SW 1271 (cell line): ENCODE data around the gene TRHDE.
"Not testable (repeated sequence)": the region's sequence is repeated elsewhere in the genome, so short reads cannot be mapped to it uniquely, and the experiment has no call there.

Source experiments
- DNase-seq, 2 experiments: peaks; one replicate each; lab custom pipeline; 2025; lab: John Stamatoyannopoulos, UW

TRHDE gene

DNA sequence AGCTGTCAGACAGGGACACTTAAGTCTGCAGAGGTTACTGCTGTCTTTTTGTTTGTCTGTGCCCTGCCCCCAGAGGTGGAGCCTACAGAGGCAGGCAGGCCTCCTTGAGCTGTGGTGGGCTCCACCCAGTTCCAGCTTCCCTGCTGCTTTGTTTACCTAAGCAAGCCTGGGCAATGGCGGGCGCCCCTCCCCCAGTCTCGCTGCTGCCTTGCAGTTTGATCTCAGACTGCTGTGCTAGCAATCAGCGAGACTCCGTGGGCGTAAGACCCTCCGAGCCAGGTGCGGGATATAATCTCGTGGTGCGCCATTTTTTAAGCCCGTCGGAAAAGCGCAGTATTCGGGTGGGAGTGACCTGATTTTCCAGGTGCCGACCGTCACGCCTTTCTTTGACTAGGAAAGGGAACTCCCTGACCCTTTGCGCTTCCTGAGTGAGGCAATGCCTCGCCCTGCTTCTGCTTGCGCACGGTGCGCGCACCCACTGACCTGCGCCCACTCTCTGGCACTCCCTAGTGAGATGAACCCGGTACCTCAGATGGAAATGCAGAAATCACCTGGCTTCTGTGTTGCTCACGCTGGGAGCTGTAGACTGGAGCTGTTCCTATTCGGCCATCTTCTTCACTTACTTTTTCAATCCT is 248.0 kb downstream of the TRHDE start:
- not testable (repeated sequence) for DNase-seq

DNA sequence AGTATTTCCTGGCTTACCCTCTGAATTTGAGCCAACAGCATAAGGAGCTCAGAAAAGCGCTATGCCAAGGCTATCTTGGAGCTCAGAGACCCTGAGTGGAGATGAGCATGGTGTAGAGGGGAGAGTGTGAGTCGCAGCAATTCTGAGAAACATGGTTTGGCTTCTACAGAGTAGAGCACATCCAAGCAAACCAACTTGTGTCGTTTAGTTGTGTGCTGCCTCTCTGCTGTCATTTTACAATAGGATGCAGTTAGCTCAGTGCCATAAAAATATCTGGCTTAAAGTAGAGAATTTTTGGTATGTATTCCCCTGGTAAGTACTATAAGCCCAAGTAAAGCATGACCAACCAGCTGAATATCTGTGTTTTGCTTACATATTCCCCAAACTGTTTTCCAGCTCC is 249.2 kb downstream of the TRHDE start:
- DNase-seq, result no peak

DNA sequence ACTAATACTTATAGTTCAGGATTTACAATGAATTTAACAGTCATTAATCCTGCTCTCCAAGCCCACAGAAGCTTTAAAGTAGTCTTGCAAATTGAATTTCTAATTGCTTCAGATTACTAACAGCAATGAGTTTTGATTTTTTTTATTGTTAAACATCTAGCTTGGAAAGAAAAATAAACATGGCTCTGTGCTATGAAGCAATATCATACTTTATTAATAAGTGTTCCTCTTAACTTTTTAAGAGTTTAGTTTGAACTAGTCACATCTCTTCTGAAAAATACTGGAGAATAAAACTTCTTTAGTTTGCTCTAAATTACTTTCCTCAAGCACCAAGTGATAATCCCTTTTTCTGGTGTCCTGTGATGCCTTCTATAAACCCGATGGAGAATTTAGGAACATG is 250.2 kb downstream of the TRHDE start:
- no peak for DNase-seq

DNA sequence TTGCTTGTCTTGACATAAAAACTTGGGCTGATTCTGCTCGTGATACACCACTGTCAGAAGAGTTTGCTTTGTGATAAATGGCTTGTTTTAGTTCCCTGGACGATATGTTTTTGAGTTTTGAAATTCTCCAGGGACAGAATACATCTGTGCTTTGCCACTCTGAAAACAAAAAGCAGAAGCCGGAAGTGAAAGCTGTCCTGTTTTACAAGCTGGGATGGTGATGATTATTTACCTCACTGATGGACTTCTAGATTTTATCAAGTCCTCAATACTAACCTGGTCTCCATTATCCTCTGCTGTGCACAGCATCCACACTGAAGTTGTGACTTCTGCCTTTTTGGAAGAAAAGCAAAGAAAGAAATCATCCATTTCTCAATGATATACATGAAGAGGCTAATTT is 251.6 kb downstream of the TRHDE start:
- no peak for DNase-seq

DNA sequence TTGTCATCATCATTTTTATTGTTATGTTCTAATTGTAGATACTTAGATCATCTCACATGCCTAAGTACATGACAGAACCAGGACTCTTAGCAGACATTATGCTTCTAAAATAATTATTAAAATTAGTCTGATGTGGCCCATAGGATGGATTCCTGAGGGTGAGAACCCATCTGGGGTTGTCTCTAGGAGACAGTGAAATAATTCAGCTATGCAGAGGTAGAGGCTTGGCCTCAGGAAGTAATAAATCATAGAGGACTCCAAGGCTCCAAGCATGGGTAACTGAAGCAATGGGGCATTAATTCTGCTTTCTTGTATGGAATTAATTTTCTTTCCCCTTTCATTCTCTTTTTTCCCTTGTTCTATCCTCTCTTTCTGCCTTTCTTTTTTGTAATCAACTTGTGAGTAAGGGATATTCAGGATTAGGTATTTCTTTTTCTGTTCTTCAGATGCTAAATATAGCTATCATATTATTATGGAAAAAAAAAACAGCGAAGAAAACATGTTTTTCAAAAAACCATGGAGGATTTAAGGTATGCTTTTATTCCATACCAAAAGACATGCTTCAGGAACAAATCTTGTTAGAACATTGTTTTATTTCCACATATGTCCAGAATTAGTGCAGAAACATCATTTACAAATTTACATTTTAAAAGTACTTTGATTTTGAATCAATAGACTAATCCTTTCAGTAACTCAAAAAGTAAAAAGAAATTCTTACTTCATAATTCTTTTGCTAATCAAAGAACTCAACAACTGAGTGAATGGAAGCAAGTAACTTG is 263.2 kb downstream of the TRHDE start:
- no peak for DNase-seq

DNA sequence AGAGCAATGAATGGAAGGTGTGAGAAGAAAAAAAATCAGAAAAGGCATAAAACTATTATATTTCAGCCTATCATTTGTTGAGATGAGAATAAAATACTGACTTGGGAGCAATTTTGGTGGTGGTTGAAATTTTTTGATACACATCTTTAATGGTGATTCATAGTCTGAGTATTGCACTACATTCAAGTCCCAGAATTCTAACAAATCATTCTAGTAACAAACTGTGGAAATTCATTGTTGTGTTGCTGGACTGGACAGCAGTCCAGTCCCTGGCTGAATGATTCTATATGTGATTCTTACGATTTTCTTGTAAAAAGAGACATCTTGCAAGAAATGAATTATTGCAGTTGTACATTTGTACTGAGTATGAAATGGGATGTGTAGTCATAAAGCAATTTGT is 268.6 kb downstream of the TRHDE start:
- DNase-seq, result no peak

DNA sequence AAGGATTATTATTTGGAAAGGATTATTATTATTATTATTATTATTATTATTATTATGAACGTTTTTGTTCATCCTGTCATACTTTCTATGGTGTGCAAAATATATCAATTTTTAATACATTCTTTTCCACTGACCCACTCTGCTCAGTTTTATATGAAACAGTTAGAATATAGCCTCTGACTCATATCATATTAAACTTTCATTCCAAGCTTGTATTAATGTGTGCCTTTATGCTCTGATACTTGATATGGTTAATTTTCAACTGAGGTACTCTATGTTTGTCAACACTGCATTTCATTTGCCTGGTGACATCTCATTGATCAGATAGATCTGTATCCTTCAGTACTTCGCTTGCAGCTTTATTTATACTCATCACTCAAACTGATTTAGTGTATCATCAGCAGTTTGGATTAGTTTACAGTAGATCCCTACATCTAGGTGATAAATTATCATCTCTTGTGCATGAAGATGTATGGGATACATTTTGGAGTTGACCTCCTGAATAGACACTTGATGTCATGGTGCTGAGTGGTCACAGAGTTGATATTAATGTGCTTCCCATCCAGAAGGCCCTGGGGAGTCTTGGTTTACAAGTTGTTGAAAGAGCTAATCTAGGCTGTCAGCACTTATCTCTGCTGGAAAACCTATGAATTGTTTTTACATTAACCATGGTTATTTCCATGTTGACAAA is 271.8 kb downstream of the TRHDE start:
- DNase-seq, result no peak

DNA sequence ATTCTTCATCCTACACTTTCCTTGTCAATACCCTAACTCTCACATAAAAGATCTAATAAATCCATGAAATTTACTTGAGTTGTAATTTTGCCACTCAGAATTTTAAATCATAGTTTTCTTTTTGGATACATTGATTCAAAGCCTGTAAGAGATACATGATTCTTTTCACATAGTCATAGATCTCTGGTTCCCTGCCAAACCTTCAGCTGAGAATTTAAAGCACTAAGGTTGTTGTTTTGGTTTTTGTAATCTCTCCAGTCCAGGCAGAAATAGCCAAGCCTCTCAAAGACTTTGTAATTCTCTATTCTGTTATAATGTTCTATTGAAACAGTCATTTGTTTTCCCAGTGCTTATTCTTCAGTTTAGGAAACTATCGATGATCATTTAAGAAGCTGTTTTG is 273.9 kb downstream of the TRHDE start:
- no peak for DNase-seq

DNA sequence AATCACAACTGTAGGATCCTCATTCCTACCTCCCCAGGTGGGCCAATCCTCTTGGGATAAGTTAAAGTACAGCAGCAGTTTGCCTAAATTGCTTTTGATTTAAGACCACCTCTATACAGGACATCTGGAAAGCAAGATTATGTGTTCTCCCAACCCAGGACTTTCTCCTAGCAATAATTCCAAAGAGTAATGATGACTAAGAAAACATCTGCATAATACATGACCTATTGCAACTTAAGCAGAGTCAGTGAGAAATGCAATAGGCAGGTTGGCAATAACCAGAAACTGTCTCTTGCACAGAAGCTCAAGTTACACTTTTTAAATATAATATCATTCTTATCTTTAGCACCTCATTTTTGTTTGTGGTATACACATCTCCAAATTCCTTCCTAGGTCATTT is 275.4 kb downstream of the TRHDE start:
- no peak for DNase-seq

DNA sequence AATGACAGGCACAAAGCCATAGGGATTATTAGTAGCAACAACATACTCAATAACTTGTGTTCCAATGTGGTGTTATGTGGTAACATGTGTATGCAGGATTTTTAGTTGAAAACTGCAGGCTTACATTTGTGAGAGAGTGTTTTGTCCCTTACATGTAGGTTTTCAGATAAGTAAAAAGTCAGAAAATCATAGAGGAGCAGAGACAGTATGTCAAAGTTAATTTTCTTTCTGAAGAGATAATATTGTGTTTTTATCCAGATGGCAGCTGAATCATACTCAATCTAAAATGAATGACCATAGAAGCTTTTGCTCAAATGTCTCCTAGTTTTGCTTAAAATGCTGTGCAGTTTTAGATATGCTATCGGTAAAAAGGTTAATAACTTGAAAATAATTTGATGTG is 277.0 kb downstream of the TRHDE start:
- DNase-seq, result no peak

DNA sequence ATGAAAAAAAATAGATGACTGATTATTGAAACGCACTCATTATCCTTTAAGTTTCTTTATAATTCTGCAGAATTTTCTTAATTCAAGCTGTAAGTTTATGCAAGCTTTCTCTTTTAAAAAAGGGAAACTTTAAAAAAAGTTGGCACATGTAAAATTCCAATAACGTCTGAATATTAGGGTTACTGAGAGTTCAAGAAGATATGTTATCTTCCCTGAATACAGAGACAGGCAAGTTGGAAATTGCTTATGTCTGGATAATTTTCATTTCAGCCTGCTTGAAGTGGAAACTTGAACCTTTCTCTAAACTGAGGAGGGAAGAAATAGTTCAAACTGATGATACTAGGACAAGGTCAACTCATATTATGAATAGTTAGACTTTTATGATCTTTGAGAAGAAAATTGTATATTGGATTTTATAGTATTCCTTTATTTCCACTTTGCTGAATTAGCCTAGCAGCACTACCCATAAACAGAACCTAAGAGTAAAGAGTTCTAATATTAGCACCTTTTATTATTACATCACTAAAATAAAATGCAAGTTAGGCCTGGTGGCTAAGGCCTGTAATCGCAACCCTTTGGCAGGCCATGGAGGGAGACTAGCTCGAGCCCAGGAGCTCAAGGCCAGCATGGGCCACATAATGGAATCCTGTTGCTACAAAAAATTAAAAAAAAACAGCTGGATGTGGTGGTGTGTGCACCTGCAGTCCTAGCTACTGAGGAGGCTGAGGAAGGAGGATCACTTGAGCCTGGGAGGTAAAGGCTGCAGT is 288.0 kb downstream of the TRHDE start:
- DNase-seq, result no peak

DNA sequence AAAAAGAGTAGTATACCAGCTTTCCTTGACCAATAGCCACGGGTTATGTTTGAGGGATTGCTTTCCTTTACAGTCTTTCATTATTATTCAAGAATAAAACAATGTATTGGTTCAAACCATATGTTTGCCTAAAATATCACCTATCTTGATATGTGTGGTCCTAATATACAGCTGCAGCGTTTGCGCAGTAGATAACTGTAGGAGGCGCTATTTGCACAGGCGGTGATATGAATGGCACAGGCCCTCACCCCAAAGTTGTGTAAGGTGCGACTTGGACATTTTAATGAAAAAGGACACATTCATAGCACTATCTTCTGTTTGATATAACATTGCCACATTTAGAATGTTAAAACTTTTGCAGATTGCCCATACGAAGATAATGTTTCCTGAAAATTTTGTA is 298.4 kb downstream of the TRHDE start:
- no peak for DNase-seq

DNA sequence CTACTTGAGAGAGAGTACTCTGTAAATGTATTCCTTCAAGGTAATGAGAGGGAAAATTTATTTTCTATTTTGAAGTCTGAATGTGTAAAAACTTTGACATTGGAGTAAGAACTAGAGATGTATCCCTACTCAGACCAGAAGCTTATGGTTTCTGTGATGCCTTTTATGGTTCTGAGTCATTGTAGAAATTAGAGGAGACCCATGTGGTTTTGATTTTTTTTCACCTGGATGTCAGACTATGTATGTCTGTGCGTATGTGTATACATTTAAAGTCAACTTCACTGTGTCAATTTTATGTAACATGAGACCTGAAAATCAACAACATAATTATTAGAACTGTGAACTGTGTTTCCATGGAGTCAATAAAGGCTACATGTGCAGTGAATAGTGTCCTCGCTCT is 302.0 kb downstream of the TRHDE start:
- no peak for DNase-seq

DNA sequence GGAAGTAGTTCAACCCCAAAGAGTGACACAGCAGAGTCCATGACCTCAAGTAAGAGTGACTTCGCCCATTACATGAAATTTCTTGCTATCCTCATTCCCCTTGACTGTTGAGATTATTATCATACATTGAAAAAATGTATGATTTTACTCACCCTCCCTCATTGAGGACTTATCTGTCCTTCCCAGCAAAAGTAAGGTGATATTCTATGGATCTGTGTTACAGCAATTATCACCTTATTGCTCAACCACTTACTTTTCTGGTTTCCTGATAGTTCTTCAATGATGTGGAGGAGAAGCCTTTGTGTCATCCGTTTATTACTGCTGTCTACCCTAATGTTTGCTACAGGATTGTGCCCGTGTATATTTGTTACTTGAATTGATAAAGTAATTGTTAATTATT is 306.2 kb downstream of the TRHDE start:
- DNase-seq, result no peak

DNA sequence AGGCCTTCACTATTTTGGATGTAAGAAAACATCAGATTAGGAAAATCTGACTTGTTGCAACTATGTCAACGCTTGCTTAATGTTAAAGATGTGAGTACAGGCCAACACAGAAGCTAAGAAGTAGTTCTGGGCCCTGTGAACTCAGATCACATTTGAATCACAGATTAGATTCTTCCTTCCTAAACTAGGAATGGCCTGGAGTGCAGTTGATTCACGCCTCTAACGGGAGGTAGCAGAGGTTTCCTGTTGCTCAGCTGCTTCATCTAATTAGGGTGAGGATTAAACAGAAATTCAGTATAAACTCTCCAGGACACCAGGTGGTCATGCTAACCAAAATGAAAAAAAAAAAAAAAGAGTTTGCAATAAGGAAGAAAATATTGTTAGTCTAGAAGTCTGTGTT is 314.3 kb downstream of the TRHDE start:
- DNase-seq, result no peak

DNA sequence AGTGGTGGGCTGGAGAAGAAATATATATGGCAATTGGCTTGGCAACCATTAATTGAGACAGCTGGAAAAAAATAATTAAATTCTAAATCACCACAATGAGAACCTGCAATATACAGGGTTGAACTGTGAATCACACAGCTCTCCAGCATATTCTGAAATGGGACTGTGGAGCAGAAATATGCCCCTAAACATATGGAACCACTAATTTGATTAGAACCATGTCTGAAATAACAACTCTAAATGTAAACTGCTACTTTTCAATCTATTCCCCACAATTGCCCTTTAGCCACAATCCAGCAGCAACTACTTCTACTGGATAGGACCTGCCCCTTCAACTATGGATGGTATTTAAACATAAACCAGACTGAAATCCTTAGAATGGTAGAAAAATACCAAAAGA is 330.4 kb downstream of the TRHDE start:
- no peak for DNase-seq

DNA sequence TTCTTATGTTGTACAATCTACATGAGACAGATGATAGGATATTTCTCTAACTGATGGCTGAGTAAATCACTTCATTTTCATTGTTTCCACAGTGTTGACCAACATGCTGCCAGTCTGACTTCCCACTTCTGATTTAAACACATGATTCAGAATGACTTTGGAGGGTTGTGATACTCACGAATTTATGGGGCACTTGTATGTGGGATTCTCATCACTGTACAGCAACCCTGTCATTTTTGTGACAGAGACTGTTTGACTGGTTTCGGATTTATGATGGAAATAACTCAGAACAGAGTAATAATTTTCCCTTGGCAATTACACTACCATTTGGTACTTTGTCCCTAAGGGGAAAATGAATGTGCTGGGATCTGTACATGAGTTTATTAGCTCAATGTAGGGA is 333.8 kb downstream of the TRHDE start:
- no peak for DNase-seq

DNA sequence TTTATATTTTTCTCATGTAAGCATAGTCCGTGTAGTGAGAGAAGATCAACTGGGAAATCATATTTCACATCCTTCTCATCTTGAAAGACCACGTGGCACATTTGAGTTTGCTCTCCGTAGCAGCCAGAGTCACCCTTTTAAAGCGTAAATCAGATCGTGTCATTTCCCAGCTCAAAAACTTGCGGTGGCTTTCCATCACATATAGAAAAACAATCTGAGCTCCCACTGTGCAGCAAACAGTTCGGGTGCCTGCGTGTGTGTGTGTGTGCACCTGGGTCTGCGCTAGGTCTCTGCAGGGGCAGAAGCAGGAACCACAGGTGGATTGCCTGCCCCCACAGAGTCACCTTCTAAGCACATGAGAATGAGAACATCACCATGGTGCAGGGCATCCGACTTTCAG is 338.2 kb downstream of the TRHDE start:
- no peak for DNase-seq

DNA sequence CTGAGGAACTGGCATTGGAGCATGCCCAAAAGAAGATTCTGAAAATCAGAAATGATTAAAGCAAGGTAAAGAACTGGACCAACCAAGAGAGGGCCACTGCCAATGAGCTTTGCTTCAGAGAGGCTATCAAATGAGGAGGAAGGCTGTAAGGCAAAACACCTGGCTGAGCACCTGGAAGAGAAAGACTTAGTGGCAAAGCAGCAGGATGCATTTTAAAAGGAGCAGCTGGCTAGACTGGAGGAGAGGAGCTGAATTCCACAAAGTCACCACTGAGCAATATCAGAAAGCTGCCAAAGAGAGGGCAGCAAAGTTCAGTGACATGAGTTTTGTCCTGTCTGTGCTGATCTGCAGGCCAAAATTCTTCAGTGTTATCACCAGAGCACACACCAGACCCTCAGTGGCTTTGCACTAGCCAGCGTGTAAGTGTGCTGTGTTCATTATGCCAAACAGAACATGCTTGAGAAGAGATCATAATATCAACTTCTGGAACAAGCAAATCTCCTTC is 338.7 kb downstream of the TRHDE start:
- DNase-seq, result no peak

DNA sequence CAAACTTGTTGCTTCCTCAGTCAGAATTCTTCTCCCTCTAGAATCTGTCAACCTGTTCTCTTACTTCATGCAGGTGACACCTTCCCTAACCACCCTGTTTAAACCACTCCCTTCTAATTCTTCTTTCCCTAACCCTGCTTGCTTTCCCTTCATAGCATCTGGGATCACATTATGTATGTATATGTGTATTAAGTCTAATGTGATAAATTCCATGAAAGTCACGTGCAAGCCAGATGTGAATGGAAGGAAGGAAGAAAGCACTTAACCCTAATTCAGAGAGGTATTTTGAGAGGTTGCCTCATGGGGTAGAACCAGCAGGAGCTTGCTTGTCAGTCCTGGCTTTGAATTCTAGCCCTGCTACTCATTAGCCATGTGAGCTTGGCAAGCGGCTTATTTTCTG is 340.0 kb downstream of the TRHDE start:
- no peak for DNase-seq

DNA sequence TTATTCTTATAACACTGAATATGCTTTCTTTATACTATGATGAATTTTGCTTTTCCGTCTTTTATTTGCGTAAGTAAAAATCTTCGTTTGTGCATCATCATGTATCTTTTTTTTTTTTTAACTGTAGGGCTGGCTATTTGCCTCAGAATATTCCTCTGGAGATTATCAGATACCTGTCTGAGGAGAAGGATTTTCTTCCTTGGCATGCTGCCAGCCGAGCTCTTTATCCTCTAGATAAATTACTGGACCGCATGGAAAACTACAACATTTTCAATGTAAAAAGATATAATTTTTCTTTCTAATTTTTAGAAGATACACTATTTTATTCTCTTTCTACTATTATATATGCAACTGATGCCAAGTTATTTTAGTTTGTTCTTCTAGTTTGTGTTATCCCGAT is 346.6 kb downstream of the TRHDE start:
- no peak for DNase-seq

DNA sequence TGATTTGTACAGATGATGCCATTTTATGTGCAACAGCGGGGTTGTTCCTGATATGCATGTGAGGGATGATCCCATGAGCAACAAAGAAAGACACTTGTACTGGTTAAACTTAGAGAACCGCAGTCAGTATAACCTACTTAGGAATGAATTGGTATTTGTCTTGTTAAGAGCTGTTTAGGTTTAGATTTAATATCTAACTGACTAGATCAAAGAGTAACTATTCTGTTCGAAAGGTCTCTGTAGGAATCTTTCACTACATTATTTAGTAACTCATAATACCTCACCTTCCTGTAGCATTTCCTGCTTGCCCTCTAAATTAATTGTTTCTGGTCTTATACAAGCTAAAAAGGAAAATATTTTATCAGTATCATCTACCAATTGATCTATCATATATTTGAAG is 350.4 kb downstream of the TRHDE start:
- no peak for DNase-seq
